Measurements from ENCODE around the gene CD160. TPM values are rescaled to one million over a fixed set of nuclear protein-coding genes. Genes with fewer than 3 reads are reported as not detected.

CD160 gene
- total and polyA plus RNA-seq, 2 of the 4 experiments (the other 2 are of a cell fraction): not detected

DNA sequence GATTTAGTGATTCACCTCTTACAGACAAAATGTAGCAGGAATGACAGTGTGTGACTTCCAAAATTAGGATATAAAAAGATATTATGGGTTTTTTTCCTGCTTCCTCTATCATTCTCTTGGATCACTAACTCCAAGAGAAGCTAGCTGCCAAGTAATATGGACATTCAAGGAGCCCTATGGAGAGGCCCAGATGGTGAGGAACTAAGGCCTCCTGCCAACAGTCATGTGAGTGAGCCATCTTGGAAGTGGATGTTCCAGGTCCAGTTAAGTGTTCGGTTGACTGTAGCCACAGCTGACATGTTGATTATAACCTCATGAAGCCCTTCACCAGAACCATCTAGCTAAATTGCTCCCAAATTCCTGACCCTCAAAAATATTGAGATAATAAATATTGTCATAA is 38.8 kb downstream of the CD160 start:
- TF ChIP-seq CEBPB (IDR thresholded peaks at IDR 0.05; ENCODE audit: low read depth, low read length) (no peak), SMC3 (IDR thresholded peaks at IDR 0.05; ENCODE audit: low read depth, low read length) (no peak), USF2 (IDR thresholded peaks at IDR 0.05; ENCODE audit: low read depth, low read length) (no peak), FOS (IDR thresholded peaks at IDR 0.05; ENCODE audit: low read depth, low read length) (no peak), RCOR1 (IDR thresholded peaks at IDR 0.05; ENCODE audit: insufficient replicate concordance, low read length) (no peak), MAZ (IDR thresholded peaks at IDR 0.05; ENCODE audit: borderline replicate concordance, low read depth, low read length) (no peak), NFE2L2 (IDR thresholded peaks at IDR 0.05; ENCODE audit: low read depth, low read length) (no peak), MXI1 (IDR thresholded peaks at IDR 0.05; ENCODE audit: borderline replicate concordance, low read depth, low read length) (no peak), POLR2A (IDR thresholded peaks at IDR 0.05; ENCODE audit: low read depth, low read length) (no peak), RAD21 (IDR thresholded peaks at IDR 0.05; ENCODE audit: low read length) (no peak), RFX5 (IDR thresholded peaks at IDR 0.05; ENCODE audit: low read depth, low read length) (no peak), BHLHE40 (IDR thresholded peaks at IDR 0.05; ENCODE audit: low read depth, low read length) (no peak), CHD1 (IDR thresholded peaks at IDR 0.05; ENCODE audit: low read depth, low read length) (no peak), MAFK (IDR thresholded peaks at IDR 0.05; ENCODE audit: low read depth, low read length) (no peak)
- TF ChIP-seq, protein P1, sequence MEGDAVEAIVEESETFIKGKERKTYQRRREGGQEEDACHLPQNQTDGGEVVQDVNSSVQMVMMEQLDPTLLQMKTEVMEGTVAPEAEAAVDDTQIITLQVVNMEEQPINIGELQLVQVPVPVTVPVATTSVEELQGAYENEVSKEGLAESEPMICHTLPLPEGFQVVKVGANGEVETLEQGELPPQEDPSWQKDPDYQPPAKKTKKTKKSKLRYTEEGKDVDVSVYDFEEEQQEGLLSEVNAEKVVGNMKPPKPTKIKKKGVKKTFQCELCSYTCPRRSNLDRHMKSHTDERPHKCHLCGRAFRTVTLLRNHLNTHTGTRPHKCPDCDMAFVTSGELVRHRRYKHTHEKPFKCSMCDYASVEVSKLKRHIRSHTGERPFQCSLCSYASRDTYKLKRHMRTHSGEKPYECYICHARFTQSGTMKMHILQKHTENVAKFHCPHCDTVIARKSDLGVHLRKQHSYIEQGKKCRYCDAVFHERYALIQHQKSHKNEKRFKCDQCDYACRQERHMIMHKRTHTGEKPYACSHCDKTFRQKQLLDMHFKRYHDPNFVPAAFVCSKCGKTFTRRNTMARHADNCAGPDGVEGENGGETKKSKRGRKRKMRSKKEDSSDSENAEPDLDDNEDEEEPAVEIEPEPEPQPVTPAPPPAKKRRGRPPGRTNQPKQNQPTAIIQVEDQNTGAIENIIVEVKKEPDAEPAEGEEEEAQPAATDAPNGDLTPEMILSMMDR (conservative IDR thresholded peaks at IDR 0.05; ENCODE audit: low read depth, low read length): no peak
- TF ChIP-seq, protein P2, sequence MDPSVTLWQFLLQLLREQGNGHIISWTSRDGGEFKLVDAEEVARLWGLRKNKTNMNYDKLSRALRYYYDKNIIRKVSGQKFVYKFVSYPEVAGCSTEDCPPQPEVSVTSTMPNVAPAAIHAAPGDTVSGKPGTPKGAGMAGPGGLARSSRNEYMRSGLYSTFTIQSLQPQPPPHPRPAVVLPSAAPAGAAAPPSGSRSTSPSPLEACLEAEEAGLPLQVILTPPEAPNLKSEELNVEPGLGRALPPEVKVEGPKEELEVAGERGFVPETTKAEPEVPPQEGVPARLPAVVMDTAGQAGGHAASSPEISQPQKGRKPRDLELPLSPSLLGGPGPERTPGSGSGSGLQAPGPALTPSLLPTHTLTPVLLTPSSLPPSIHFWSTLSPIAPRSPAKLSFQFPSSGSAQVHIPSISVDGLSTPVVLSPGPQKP (IDR thresholded peaks at IDR 0.05; ENCODE audit: borderline replicate concordance, low read depth, low read length): no peak
- H3K4me1 ChIP-seq (ENCODE audit: control insufficient read depth, insufficient read depth, low read length): no peaks in the 10 kb centered on the region

More for the DNA sequence above, 38.8 kb downstream of the CD160 start:
- H2AFZ ChIP-seq (replicated peaks; ENCODE audit: low read length, poor library complexity): no peak overlapping the region
- no peak overlapping the region for H4K91ac ChIP-seq (ENCODE audit: insufficient read depth, low read depth, low read length)
- H3K27me3 ChIP-seq (ENCODE audit: control insufficient read depth, insufficient read depth, low read length): no peaks in the 10 kb centered on the region
- H2BK120ac ChIP-seq (ENCODE audit: low read depth, low read length): no peak overlapping the region
- ChIA-PET CTCF (no interaction called here), POLR2A (ENCODE audit: unreplicated experiment) (no interaction called here)
- H3K4me2 ChIP-seq (ENCODE audit: low read depth, low read length): no peak overlapping the region
- H2BK15ac ChIP-seq (ENCODE audit: low read depth, low read length): no peak overlapping the region
- no CpG with 5 or more reads among the region's 1 CpG for WGBS, 2 experiments (ENCODE audit: extremely low coverage in 2 of 2, insufficient read length in 1 of 2)
- H2AK9ac ChIP-seq (replicated peaks; ENCODE audit: low read depth, low read length, poor library complexity): no peak overlapping the region
- no peak overlapping the region for H3K4me3 ChIP-seq (ENCODE audit: insufficient read depth, low read depth, low read length)
- no peak overlapping the region for H3K14ac ChIP-seq (replicated peaks; ENCODE audit: low read depth, low read length)
- no peak overlapping the region for H2BK5ac ChIP-seq (ENCODE audit: low read depth, low read length, poor library complexity, severe bottlenecking)
- DNase-seq (no peak), ATAC-seq (ENCODE audit: low read depth) (no peak)
- BruUV-seq (replicated peaks): no TSS peak
- intact Hi-C loops (cut with micrococcal nuclease): no loop called here
- H4K8ac ChIP-seq (ENCODE audit: low read depth in 2 of 2, low read length in 2 of 2): no peak overlapping the region
- H4K5ac ChIP-seq (ENCODE audit: low read depth, low read length): no peak overlapping the region
- in situ Hi-C loops (cut with MboI; ENCODE audit: low sequenced_read_pairs): no loop called here
- H2AK5ac ChIP-seq (ENCODE audit: low read depth, low read length): no peak overlapping the region
- no peak overlapping the region for H3K56ac ChIP-seq (ENCODE audit: extremely low read depth, insufficient read depth, low read length)
- H3K79me1 ChIP-seq (ENCODE audit: low read depth in 1 of 2, low read length in 2 of 2): peaks cover 31 to 75% of the 10 kb centered on the region in 2 experiments
- H3K23ac ChIP-seq (ENCODE audit: low read depth, low read length): no peak overlapping the region
- no peak overlapping the region for H3K4ac ChIP-seq (ENCODE audit: low read depth, low read length)
- H3K27ac ChIP-seq (ENCODE audit: insufficient read depth, low read length): no peak overlapping the region
- 0 out of 2 replicates have a peak, but pooled peaks cover 1% of the 10 kb centered on the region for H3K9me1 ChIP-seq (ENCODE audit: insufficient read depth, low read length)
- dilution Hi-C loops (cut with HindIII; ENCODE audit: low sequenced_read_pairs, unreplicated experiment): no loop called here
- no peak overlapping the region for H3K9ac ChIP-seq (ENCODE audit: low read depth, low read length)
- no peak overlapping the region for H2BK20ac ChIP-seq (ENCODE audit: low read depth, low read length)
- H3K9me3 ChIP-seq (ENCODE audit: control insufficient read depth, insufficient read depth, low read length): peaks cover 2% of the 10 kb centered on the region; the same call in 1 of the 2 replicates
- peaks cover 13% of the 10 kb centered on the region for H3K36me3 ChIP-seq (ENCODE audit: control insufficient read depth, insufficient read depth, low read length)
- H4K20me1 ChIP-seq (ENCODE audit: insufficient read depth, low read length): no peaks in the 10 kb centered on the region
- no peak overlapping the region for H3K18ac ChIP-seq (ENCODE audit: low read depth, low read length)
